BE2C (cell line): ENCODE results near the gene DOCK6.

ENCODE experiments used
- DNase-seq: peaks from one replicate; pipeline ENCODE4 v3.0.0-alpha.2; 2020
- H3K27me3 ChIP-seq: fragments of 250-450 bp; sonication (Bioruptor Pico); 2 replicates; pipeline ENCODE4 v1.5.1; 2020; ENCODE audit warnings: mild to moderate bottlenecking
- H3K36me3 ChIP-seq: fragments of 250-450 bp; sonication (Bioruptor Pico); 2 replicates; pipeline ENCODE4 v1.5.1; 2020; ENCODE audit warnings: mild to moderate bottlenecking
- H3K4me1 ChIP-seq: fragments of 250-450 bp; sonication (Bioruptor Pico); 2 replicates; pipeline ENCODE4 v1.5.1; 2020
- H3K4me3 ChIP-seq: 2 replicates; pipeline ENCODE4 v1.5.1; 2011; ENCODE audit warnings: low read depth, low read length
- H3K9me3 ChIP-seq: fragments of 250-450 bp; sonication (Bioruptor Pico); 2 replicates; pipeline ENCODE4 v1.5.1; 2020
- TF ChIP-seq, protein P1 (sequence below): IDR thresholded peaks from 2 replicates; pipeline ENCODE4 v1.5.1; 2012; ENCODE audit warnings: mild to moderate bottlenecking, low read depth, low read length

The DOCK6 gene

GRCh38 chr19:11238041-11238440 is 24.3 kb downstream of the DOCK6 start:
- TF ChIP-seq, protein P1, sequence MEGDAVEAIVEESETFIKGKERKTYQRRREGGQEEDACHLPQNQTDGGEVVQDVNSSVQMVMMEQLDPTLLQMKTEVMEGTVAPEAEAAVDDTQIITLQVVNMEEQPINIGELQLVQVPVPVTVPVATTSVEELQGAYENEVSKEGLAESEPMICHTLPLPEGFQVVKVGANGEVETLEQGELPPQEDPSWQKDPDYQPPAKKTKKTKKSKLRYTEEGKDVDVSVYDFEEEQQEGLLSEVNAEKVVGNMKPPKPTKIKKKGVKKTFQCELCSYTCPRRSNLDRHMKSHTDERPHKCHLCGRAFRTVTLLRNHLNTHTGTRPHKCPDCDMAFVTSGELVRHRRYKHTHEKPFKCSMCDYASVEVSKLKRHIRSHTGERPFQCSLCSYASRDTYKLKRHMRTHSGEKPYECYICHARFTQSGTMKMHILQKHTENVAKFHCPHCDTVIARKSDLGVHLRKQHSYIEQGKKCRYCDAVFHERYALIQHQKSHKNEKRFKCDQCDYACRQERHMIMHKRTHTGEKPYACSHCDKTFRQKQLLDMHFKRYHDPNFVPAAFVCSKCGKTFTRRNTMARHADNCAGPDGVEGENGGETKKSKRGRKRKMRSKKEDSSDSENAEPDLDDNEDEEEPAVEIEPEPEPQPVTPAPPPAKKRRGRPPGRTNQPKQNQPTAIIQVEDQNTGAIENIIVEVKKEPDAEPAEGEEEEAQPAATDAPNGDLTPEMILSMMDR = no peak
- no peak overlapping the region for H3K4me3 ChIP-seq
- no peaks in the 10 kb centered on the region for H3K9me3 ChIP-seq
- DNase-seq = no peak
- H3K27me3 ChIP-seq = no peaks in the 10 kb centered on the region
- H3K36me3 ChIP-seq = no peaks in the 10 kb centered on the region
- peaks cover 1% of the 10 kb centered on the region; the same call in 1 of the 2 replicates for H3K4me1 ChIP-seq

DNA sequence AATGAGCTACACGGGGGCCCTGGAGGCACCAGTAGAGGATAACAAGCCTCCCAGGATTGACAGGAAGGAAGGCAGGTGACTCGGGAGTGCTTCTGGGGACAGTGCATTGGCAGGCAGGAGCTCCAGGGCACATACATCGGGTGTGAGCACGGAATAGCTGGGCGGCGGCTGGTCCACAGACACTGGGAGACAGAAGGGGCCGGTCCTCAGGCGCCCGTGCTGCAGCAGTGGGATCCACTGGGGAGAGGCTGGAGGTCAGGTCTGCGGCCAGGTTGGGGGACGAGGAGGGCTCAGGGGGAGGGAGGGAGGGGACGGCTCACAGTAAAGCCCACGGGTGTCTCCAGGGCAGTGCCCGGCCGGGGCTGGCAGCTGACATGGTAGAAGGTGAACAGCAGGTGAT is 25.0 kb downstream of the DOCK6 start:
- H3K4me3 ChIP-seq = no peak overlapping the region
- no peaks in the 10 kb centered on the region for H3K9me3 ChIP-seq
- no peaks in the 10 kb centered on the region for H3K4me1 ChIP-seq
- TF ChIP-seq, protein P1 = no peak
- DNase-seq = no peak
- no peaks in the 10 kb centered on the region for H3K36me3 ChIP-seq
- H3K27me3 ChIP-seq = no peaks in the 10 kb centered on the region

DNA sequence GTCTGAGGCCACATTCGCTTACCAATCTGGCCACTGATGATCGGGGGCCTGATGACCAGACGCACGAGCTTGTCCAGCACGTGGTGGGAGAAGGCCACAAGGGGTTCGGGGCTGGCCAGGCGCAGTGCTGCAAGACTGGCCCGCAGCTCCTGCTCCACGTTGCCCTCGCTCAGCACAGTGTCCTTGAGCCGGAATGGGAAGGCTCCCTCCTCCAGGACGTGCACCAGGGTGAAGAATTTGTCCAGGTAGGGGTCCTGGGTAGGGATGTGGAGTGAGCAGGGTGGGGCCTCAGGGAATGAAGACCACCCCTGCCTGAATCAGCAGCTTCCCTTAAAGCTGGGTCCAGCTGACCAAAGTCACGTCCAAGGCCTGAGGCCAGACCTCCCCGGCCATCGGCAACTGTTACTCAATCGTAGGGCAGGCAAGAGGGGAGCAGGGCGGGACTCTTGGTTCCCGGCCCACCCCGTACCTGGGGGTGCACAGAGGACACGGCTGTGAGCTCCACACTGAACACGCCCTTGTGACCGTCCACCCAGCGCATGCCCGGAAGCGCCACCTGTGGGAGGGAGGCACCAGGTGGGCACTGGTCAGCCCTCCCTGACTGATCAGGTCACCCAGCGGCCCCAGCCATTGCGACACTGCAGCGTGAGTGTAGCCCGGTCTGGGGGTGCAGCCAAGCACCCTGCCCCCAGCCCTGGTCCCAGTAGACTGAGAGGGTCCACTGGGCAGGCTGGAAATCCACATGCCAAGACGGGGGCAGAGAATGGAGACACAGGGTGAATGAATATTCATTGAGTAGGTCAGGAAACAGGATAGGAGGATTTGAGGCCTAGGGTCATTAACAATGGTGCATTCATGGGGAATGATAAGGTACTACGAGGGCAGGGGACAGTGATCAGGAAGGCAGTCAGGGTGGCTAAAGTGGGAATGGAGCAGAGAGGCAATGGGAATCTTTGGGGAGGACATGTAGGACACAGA is 25.7 kb downstream of the DOCK6 start:
- Histone ChIP-seq H3K4me3 (no peak overlapping the region), H3K9me3 (no peaks in the 10 kb centered on the region), H3K36me3 (no peaks in the 10 kb centered on the region), H3K27me3 (no peaks in the 10 kb centered on the region), H3K4me1 (no peaks in the 10 kb centered on the region)
- TF ChIP-seq, protein P1 = no peak
- no peak for DNase-seq

DNA sequence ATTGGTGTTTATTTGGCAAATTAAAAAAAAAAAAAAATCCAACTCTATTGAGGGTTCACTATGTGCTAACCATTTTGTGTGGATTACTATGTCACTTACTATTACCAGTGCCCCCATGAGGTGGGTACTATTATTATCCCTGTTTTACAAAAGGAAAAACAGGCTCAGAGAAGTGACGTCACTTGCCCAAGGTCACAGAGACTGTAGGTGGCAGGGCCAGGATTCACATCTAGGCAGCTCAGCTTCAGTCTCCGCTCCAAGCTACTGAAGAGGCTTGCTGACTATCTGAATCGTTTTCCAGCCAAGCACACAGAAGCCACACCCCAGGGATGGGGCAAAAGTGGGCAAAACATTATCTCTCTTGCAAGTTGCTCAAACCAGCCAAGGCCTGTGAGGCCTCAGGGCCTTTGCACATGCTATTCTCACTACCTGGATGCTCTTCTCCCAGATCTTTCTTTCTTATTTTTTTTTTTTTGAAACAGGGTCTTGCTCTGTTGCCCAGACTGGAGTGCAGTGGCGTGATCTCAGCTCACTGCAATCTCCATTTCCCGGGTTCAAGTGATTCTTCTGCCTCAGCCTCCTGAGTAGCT is 27.7 kb downstream of the DOCK6 start:
- Histone ChIP-seq H3K36me3 (no peaks in the 10 kb centered on the region), H3K27me3 (no peaks in the 10 kb centered on the region), H3K9me3 (no peaks in the 10 kb centered on the region), H3K4me1 (no peaks in the 10 kb centered on the region), H3K4me3 (no peak overlapping the region)
- TF ChIP-seq, protein P1 = no peak
- no peak for DNase-seq

GRCh38 chr19:11233073-11233472 is 29.3 kb downstream of the DOCK6 start:
- Histone ChIP-seq H3K4me1 (no peaks in the 10 kb centered on the region), H3K27me3 (no peaks in the 10 kb centered on the region), H3K4me3 (no peak overlapping the region), H3K9me3 (no peaks in the 10 kb centered on the region), H3K36me3 (no peaks in the 10 kb centered on the region)
- TF ChIP-seq, protein P1 = no peak
- no peak for DNase-seq

GRCh38 chr19:11232555-11232954 is 29.8 kb downstream of the DOCK6 start:
- no peak for DNase-seq
- no peaks in the 10 kb centered on the region for H3K9me3 ChIP-seq
- TF ChIP-seq, protein P1 = no peak

More at GRCh38 chr19:11232555-11232954, 29.8 kb downstream of the DOCK6 start:
- H3K4me1 ChIP-seq = no peaks in the 10 kb centered on the region
- no peaks in the 10 kb centered on the region for H3K36me3 ChIP-seq
- H3K4me3 ChIP-seq = no peak overlapping the region
- no peaks in the 10 kb centered on the region for H3K27me3 ChIP-seq
